GM12878 (cell line): ENCODE measurements around the gene AKAP12. TPM values are rescaled to one million over a fixed set of nuclear protein-coding genes. Genes with fewer than 3 reads are reported as not detected.

Experiments
- ATAC-seq: fragments of 200-7000 bp; cut with Tn5 transposase; 3 replicates; pipeline ENCODE4 v1.9.1; 2020; ENCODE audit warnings: mild to moderate bottlenecking, moderate library complexity
- BruUV-seq: library from RNA; stranded (reverse); fragments of 400-500 nt; replicated peaks from 2 replicates; lab custom pipeline; 2021; lab: Mats Ljungman, UMichigan
- CTCF ChIA-PET: fragments of 300-600 bp; sonication (Branson Sonifier 250); formaldehyde crosslinking; extraction: SDS; loops from one replicate; lab custom pipeline; 2021; ENCODE audit warnings: inconsistent platforms; lab: Yijun Ruan, JAX
- POLR2A ChIA-PET: fragments of 350-600 bp; formaldehyde crosslinking; extraction: SDS; loops from one replicate; lab custom pipeline; 2021; ENCODE audit warnings: inconsistent platforms; lab: Charles Lee
- RAD21 ChIA-PET: fragments of 300-600 bp; sonication (Branson Sonifier 250); formaldehyde crosslinking; loops from one replicate; lab custom pipeline; 2023; ENCODE audit warnings: antibody characterized with exemption; ENCODE audit not compliant: unreplicated experiment; lab: Charles Lee
- SMC1A ChIA-PET: fragments of 300-600 bp; sonication (Branson Sonifier 250); formaldehyde crosslinking; loops from one replicate; lab custom pipeline; 2023; ENCODE audit not compliant: unreplicated experiment, uncharacterized antibody; lab: Charles Lee
- DNase-seq: peaks from one replicate; pipeline ENCODE4 v3.0.0-alpha.2; 2011; ENCODE audit warnings: low read depth, low spot score
- FAIRE-seq: peaks from 3 replicates; lab custom pipeline; 2011; peaks lifted over from hg19 to GRCh38; lab: Jason Lieb, UNC
- H2AFZ ChIP-seq: 2 replicates; pipeline ENCODE4 v1.6.0; 2011; ENCODE audit warnings: low read depth, low read length, control low read depth; ENCODE audit not compliant: control insufficient read depth
- H3K27ac ChIP-seq: 2 replicates; pipeline ENCODE4 v1.5.1; 2011; ENCODE audit warnings: control low read depth; ENCODE audit not compliant: control insufficient read depth, insufficient read depth
- H3K27me3 ChIP-seq, 2 experiments: replicated peaks in 1 of 2; 2 replicates each; pipeline versions ENCODE4 v1.6.0 to v1.6.1; 2011; ENCODE audit warnings: low read length in 1 of 2; ENCODE audit not compliant: control insufficient read depth in 2 of 2, insufficient read depth in 2 of 2
- H3K36me3 ChIP-seq, 2 experiments: 2 replicates each; pipeline ENCODE4 v1.5.1; 2011; ENCODE audit warnings: low read length in 1 of 2; ENCODE audit not compliant: control insufficient read depth in 2 of 2, insufficient read depth in 2 of 2
- H3K4me1 ChIP-seq: 2 replicates; pipeline ENCODE4 v1.6.1; 2011; ENCODE audit warnings: mild to moderate bottlenecking, low read length, moderate library complexity, mixed read lengths; ENCODE audit not compliant: control insufficient read depth, insufficient read depth
- H3K4me2 ChIP-seq: 2 replicates; pipeline ENCODE4 v1.6.0; 2011; ENCODE audit warnings: control low read depth; ENCODE audit not compliant: control insufficient read depth, insufficient read depth
- H3K4me3 ChIP-seq: fragments of 200-600 bp; sonication (generic); 2 replicates; pipeline ENCODE4 v1.5.1; 2016
- H3K79me2 ChIP-seq: 2 replicates; pipeline ENCODE4 v1.6.0; 2011; ENCODE audit warnings: low read length; ENCODE audit not compliant: control insufficient read depth, insufficient read depth
- H3K9ac ChIP-seq: 2 replicates; pipeline ENCODE4 v1.8.0; 2011; ENCODE audit warnings: low read length, control low read depth, mixed read lengths; ENCODE audit not compliant: control insufficient read depth, insufficient read depth
- H3K9me3 ChIP-seq: replicated peaks from 3 replicates; pipeline ENCODE4 v1.5.1; 2011; ENCODE audit warnings: mild to moderate bottlenecking, low read length; ENCODE audit not compliant: control insufficient read depth, insufficient read depth
- H4K20me1 ChIP-seq: 2 replicates; pipeline ENCODE4 v1.6.0; 2011; ENCODE audit not compliant: control insufficient read depth, insufficient read depth
- EED ChIP-seq: sonication (generic); IDR thresholded peaks from 2 replicates; pipeline ENCODE4 v1.6.1; 2016; ENCODE audit warnings: antibody characterized with exemption, low read depth
- EZH2 ChIP-seq: IDR thresholded peaks from 2 replicates; pipeline ENCODE4 v1.6.1; 2012; ENCODE audit warnings: low read depth, mild to moderate bottlenecking, control low read depth, inconsistent platforms, low read length, borderline replicate concordance; ENCODE audit not compliant: control insufficient read depth
- IKZF2 ChIP-seq, 2 experiments: fragments of 450-650 bp; IDR thresholded peaks; 2 replicates each; pipeline ENCODE4 v1.6.1; 2017; ENCODE audit warnings: mild to moderate bottlenecking in 2 of 2, moderate library complexity in 2 of 2
- KDM1A ChIP-seq: fragments of 200-600 bp; sonication (generic); IDR thresholded peaks from 2 replicates; pipeline ENCODE4 v1.6.1; 2016; ENCODE audit warnings: borderline replicate concordance
- NR2F1 ChIP-seq: fragments of 450-650 bp; conservative IDR thresholded peaks from 2 replicates; pipeline ENCODE4 v1.6.1; 2017; ENCODE audit warnings: mild to moderate bottlenecking
- PML ChIP-seq: IDR thresholded peaks from 2 replicates; pipeline ENCODE4 v1.6.1; 2012; ENCODE audit warnings: low read length, inconsistent platforms
- RUNX3 ChIP-seq: IDR thresholded peaks from 2 replicates; pipeline ENCODE4 v1.6.1; 2012; ENCODE audit warnings: low read length, inconsistent platforms
- TCF12 ChIP-seq: IDR thresholded peaks from 2 replicates; pipeline ENCODE4 v1.6.1; 2011; ENCODE audit warnings: low read depth, mild to moderate bottlenecking, low read length
- ZNF207 ChIP-seq: fragments of 450-650 bp; IDR thresholded peaks from 2 replicates; pipeline ENCODE4 v1.6.1; 2014; ENCODE audit warnings: antibody characterized with exemption, mild to moderate bottlenecking, borderline replicate concordance
- ZNF217 ChIP-seq: fragments of 450-650 bp; IDR thresholded peaks from 2 replicates; pipeline ENCODE4 v1.6.1; 2017; ENCODE audit warnings: antibody characterized with exemption, mild to moderate bottlenecking
- ZNF384 ChIP-seq: IDR thresholded peaks from 2 replicates; pipeline ENCODE4 v1.6.1; 2012; ENCODE audit warnings: low read depth, mild to moderate bottlenecking, low read length, improper control_type of control experiment, borderline replicate concordance
- ZZZ3 ChIP-seq: IDR thresholded peaks from 2 replicates; pipeline ENCODE4 v1.6.1; 2011; ENCODE audit warnings: low read depth; ENCODE audit not compliant: control insufficient read depth, insufficient read length
- WGBS: methylation state at CpG from one replicate; pipeline ENCODE4 v1.1.6; 2016; ENCODE audit warnings: low lambda C conversion rate; ENCODE audit not compliant: insufficient replicate concordance, insufficient coverage; ENCODE audit errors: missing lambda C conversion rate; 5-methylcytosine and 5-hydroxymethylcytosine counted together
- in situ Hi-C: fragments of 300-500 bp; cut with MboI; formaldehyde crosslinking; loops from 9 replicates; pipeline ENCODE4 v1.14.3; 2018; ENCODE audit warnings: mixed read lengths
- intact Hi-C: fragments of 100-400 bp; cut with micrococcal nuclease; formaldehyde crosslinking; loops from one replicate; pipeline ENCODE4 v1.14.2; 2022; ENCODE audit not compliant: unreplicated experiment
- polyA plus RNA-seq, 11 experiments: library from polyadenylated mRNA; depleted of rRNA in 4 of 11; unstranded in 6 of 11; stranded (reverse) in 5 of 11; fragments of >200 nt; fragmentation: Nextera tagmentation in 4 of 11; fragmentation: Illumina TruSeq in 1 of 11; extraction: Ambion mirVana in 4 of 11; extraction: Trizol in 1 of 11; gene quantifications; 1 replicate in 1 of 11; 2 replicates in 10 of 11; pipeline versions ENCODE4 v1.2.1 to v1.2.3, GENCODE V29; 2011 to 2016; ENCODE audit warnings: inconsistent platforms in 2 of 11, missing spikeins in 2 of 11, low read depth in 1 of 11
- total RNA-seq, 4 experiments: library from RNA; depleted of rRNA in 3 of 4; stranded (reverse); fragments of >200 nt in 3 of 4; fragmentation: Illumina TruSeq in 1 of 4; extraction: Trizol in 1 of 4; gene quantifications; 2 replicates each; pipeline versions ENCODE4 v1.2.1 to v1.2.3, GENCODE V29; 2013 to 2021
- TF ChIP-seq, protein P1 (sequence below): IDR thresholded peaks from 2 replicates; pipeline ENCODE4 v1.6.1; 2011; ENCODE audit warnings: low read depth, mild to moderate bottlenecking, low read length, moderate library complexity, borderline replicate concordance; ENCODE audit errors: extremely low read depth
- TF ChIP-seq, protein P2 (sequence below): fragments of 450-650 bp; IDR thresholded peaks from 2 replicates; pipeline ENCODE4 v1.6.1; 2016; ENCODE audit warnings: mild to moderate bottlenecking
- TF ChIP-seq, protein P3 (sequence below): fragments of 450-650 bp; IDR thresholded peaks from 2 replicates; pipeline ENCODE4 v1.6.1; 2018; ENCODE audit warnings: mild to moderate bottlenecking, low read depth, moderate library complexity; ENCODE audit not compliant: partially characterized antibody
- TF ChIP-seq, protein P4 (sequence below): fragments of 150-350 bp; IDR thresholded peaks from 2 replicates; pipeline ENCODE4 v1.6.1; 2014; ENCODE audit warnings: mild to moderate bottlenecking, low read depth, low read length
- TF ChIP-seq, protein P5 (sequence below): fragments of 450-650 bp; formaldehyde crosslinking; IDR thresholded peaks from 2 replicates; pipeline ENCODE4 v1.4.0; 2022; ENCODE audit warnings: mild to moderate bottlenecking, moderate library complexity

Gene AKAP12
- total and polyA plus RNA-seq, 10 of the 15 experiments (the other 5 are each of a cell fraction or from before 2014, with no cell fraction given): under 0.01 to 0.72 (median 0.06) TPM; not detected in 4

DNA sequence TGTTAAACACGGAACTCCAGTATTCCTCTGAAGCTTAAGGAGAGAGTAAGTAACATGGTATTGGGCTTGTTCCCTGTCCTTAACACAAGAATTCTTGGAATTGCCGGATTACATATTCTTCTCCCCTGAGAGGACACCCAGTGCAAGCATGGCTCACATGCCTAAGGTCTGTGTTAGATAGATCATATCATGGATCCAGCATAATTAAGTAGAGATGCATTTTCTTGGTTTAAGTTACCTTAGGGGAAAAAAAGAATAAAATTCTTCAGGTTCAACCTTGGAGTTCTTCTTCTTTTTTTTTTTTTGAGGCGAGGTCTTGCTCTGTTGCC lies 53.9 kb downstream of the AKAP12 start:
- Histone ChIP-seq H3K9ac (no peak overlapping the region), H3K4me3 (no peak overlapping the region), H4K20me1 (no peaks in the 10 kb centered on the region; the same call in 1 of the 2 replicates), H3K36me3 (no peaks in the 10 kb centered on the region), H2AFZ (no peak overlapping the region), H3K9me3 (no peaks in the 10 kb centered on the region; the same call in 2 of the 3 replicates), H3K27ac (no peak overlapping the region), H3K4me2 (no peak overlapping the region), H3K27me3 (peaks cover 2 to 3% of the 10 kb centered on the region in 2 experiments; a peak in 2 of 4 replicates), H3K79me2 (no peaks in the 10 kb centered on the region), H3K4me1 (no peaks in the 10 kb centered on the region)
- ChIA-PET SMC1A (no interaction called here), RAD21 (no interaction called here), POLR2A (no interaction called here), CTCF (interaction anchor here (1.4 kb wide), 1 partner anchor 9 kb away, joined by 3 read pairs; no protein-coding TSS in a partner anchor)
- FAIRE-seq: no peak
- ATAC-seq: no peak
- no peak for DNase-seq
- no TSS peak for BruUV-seq
- 44% methylated on average over 3 of the region's 3 CpGs for WGBS
- intact Hi-C loops (no loop called here), in situ Hi-C loops (no loop called here)
- no peak for TF ChIP-seq KDM1A
- TF ChIP-seq ZNF207: no peak
- TF ChIP-seq ZNF384: no peak
- TF ChIP-seq PML: no peak
- no peak for TF ChIP-seq EZH2
- TF ChIP-seq, protein P1, sequence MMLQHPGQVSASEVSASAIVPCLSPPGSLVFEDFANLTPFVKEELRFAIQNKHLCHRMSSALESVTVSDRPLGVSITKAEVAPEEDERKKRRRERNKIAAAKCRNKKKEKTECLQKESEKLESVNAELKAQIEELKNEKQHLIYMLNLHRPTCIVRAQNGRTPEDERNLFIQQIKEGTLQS: no peak
- TF ChIP-seq ZNF217: no peak
- no peak for TF ChIP-seq IKZF2 (IDR thresholded peaks at IDR 0.05)
- TF ChIP-seq, protein P2, sequence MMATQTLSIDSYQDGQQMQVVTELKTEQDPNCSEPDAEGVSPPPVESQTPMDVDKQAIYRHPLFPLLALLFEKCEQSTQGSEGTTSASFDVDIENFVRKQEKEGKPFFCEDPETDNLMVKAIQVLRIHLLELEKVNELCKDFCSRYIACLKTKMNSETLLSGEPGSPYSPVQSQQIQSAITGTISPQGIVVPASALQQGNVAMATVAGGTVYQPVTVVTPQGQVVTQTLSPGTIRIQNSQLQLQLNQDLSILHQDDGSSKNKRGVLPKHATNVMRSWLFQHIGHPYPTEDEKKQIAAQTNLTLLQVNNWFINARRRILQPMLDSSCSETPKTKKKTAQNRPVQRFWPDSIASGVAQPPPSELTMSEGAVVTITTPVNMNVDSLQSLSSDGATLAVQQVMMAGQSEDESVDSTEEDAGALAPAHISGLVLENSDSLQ: no peak
- TF ChIP-seq, protein P3, sequence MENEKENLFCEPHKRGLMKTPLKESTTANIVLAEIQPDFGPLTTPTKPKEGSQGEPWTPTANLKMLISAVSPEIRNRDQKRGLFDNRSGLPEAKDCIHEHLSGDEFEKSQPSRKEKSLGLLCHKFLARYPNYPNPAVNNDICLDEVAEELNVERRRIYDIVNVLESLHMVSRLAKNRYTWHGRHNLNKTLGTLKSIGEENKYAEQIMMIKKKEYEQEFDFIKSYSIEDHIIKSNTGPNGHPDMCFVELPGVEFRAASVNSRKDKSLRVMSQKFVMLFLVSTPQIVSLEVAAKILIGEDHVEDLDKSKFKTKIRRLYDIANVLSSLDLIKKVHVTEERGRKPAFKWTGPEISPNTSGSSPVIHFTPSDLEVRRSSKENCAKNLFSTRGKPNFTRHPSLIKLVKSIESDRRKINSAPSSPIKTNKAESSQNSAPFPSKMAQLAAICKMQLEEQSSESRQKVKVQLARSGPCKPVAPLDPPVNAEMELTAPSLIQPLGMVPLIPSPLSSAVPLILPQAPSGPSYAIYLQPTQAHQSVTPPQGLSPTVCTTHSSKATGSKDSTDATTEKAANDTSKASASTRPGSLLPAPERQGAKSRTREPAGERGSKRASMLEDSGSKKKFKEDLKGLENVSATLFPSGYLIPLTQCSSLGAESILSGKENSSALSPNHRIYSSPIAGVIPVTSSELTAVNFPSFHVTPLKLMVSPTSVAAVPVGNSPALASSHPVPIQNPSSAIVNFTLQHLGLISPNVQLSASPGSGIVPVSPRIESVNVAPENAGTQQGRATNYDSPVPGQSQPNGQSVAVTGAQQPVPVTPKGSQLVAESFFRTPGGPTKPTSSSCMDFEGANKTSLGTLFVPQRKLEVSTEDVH: no peak
- TF ChIP-seq, protein P4, sequence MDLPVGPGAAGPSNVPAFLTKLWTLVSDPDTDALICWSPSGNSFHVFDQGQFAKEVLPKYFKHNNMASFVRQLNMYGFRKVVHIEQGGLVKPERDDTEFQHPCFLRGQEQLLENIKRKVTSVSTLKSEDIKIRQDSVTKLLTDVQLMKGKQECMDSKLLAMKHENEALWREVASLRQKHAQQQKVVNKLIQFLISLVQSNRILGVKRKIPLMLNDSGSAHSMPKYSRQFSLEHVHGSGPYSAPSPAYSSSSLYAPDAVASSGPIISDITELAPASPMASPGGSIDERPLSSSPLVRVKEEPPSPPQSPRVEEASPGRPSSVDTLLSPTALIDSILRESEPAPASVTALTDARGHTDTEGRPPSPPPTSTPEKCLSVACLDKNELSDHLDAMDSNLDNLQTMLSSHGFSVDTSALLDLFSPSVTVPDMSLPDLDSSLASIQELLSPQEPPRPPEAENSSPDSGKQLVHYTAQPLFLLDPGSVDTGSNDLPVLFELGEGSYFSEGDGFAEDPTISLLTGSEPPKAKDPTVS: no peak
- TF ChIP-seq, protein P5, sequence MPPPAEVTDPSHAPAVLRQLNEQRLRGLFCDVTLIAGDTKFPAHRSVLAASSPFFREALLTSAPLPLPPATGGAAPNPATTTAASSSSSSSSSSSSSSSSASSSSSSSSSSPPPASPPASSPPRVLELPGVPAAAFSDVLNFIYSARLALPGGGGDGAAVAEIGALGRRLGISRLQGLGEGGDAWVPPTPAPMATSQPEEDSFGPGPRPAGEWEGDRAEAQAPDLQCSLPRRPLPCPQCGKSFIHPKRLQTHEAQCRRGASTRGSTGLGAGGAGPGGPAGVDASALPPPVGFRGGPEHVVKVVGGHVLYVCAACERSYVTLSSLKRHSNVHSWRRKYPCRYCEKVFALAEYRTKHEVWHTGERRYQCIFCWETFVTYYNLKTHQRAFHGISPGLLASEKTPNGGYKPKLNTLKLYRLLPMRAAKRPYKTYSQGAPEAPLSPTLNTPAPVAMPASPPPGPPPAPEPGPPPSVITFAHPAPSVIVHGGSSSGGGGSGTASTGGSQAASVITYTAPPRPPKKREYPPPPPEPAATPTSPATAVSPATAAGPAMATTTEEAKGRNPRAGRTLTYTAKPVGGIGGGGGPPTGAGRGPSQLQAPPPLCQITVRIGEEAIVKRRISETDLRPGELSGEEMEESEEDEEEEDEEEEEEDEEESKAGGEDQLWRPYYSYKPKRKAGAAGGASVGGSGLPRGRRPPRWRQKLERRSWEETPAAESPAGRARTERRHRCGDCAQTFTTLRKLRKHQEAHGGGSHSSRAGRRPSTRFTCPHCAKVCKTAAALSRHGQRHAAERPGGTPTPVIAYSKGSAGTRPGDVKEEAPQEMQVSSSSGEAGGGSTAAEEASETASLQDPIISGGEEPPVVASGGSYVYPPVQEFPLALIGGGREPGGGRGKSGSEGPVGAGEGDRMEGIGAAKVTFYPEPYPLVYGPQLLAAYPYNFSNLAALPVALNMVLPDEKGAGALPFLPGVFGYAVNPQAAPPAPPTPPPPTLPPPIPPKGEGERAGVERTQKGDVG (CRISPR knock-in tag): no peak
- no peak for TF ChIP-seq EED
- no peak for TF ChIP-seq TCF12
- TF ChIP-seq NR2F1: no peak
- no peak for TF ChIP-seq RUNX3
- TF ChIP-seq ZZZ3: no peak
